ENCODE measurements around the gene RIBC2. TPM values are rescaled to one million over a fixed set of nuclear protein-coding genes. Genes with fewer than 3 reads are reported as not detected.

Gene RIBC2
- total RNA-seq, 1 donor from 2014 or later: 2.6 TPM

DNA sequence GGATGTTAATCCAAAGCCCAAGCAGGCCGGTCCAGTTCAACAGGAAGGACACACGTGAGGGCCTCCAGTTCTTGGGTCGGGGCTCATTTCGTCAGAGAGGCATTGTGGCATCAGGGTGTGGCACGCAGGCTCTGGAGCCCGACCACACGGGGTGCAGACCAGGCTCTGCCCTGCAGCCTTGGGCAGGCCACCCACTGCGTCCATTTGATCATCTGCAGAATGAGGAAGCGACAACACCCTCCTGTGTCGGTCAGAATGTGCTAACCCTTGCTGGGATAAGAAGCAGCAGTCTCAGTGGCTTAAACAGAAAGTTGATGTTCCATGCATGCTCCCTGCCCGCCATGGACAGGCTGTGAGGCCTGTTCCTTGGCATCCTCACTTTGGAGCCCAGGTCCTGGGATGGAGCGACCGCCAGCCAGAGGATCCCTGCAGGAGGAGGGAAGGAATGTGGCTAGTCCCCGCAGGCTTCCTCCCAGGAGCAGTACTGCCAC is 10.8 kb downstream of the RIBC2 start:
- TF ChIP-seq, protein P1, sequence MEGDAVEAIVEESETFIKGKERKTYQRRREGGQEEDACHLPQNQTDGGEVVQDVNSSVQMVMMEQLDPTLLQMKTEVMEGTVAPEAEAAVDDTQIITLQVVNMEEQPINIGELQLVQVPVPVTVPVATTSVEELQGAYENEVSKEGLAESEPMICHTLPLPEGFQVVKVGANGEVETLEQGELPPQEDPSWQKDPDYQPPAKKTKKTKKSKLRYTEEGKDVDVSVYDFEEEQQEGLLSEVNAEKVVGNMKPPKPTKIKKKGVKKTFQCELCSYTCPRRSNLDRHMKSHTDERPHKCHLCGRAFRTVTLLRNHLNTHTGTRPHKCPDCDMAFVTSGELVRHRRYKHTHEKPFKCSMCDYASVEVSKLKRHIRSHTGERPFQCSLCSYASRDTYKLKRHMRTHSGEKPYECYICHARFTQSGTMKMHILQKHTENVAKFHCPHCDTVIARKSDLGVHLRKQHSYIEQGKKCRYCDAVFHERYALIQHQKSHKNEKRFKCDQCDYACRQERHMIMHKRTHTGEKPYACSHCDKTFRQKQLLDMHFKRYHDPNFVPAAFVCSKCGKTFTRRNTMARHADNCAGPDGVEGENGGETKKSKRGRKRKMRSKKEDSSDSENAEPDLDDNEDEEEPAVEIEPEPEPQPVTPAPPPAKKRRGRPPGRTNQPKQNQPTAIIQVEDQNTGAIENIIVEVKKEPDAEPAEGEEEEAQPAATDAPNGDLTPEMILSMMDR (IDR thresholded peaks at IDR 0.05): no peak
- intact Hi-C loops (cut with DNase I): no loop called here
- H3K4me3 ChIP-seq: no peak overlapping the region
- ATAC-seq (peak; percentile 69 to 89), DNase-seq (peak; percentile 86)
- H3K4me1 ChIP-seq: no peaks in the 10 kb centered on the region
- H3K36me3 ChIP-seq: no peaks in the 10 kb centered on the region
- no peaks in the 10 kb centered on the region for H3K27me3 ChIP-seq (ENCODE audit: low read depth)
- H3K9me3 ChIP-seq: no peaks in the 10 kb centered on the region
- peak overlapping the region; percentile 18 for H3K27ac ChIP-seq

DNA sequence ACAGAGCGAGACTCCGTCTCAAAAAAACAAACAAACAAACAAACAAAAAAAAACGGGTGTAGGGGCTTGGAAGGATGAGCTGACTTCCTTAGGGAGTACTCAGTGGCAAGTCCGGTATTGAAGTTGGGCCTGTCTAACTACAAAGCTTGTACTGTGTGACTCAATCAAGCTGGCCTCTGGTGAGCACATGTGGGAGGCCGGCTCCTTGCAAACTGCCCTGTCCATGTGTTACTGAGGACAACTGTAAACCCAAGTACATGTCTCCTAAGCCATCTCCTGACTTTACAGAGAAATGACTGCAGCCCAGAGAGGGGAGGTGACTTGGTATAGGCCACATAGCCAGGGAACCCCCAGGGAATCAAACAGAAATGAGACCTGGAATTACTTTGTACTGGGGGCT is 11.6 kb downstream of the RIBC2 start:
- no peak for DNase-seq
- H3K9me3 ChIP-seq: no peaks in the 10 kb centered on the region
- intact Hi-C loops (cut with DNase I): no loop called here
- H3K36me3 ChIP-seq: no peaks in the 10 kb centered on the region
- no peak for ATAC-seq
- TF ChIP-seq, protein P1 (IDR thresholded peaks at IDR 0.05): no peak
- no peak overlapping the region for H3K4me3 ChIP-seq
- no peak overlapping the region for H3K27ac ChIP-seq
- no peaks in the 10 kb centered on the region for H3K27me3 ChIP-seq (ENCODE audit: low read depth)
- no peaks in the 10 kb centered on the region for H3K4me1 ChIP-seq

DNA sequence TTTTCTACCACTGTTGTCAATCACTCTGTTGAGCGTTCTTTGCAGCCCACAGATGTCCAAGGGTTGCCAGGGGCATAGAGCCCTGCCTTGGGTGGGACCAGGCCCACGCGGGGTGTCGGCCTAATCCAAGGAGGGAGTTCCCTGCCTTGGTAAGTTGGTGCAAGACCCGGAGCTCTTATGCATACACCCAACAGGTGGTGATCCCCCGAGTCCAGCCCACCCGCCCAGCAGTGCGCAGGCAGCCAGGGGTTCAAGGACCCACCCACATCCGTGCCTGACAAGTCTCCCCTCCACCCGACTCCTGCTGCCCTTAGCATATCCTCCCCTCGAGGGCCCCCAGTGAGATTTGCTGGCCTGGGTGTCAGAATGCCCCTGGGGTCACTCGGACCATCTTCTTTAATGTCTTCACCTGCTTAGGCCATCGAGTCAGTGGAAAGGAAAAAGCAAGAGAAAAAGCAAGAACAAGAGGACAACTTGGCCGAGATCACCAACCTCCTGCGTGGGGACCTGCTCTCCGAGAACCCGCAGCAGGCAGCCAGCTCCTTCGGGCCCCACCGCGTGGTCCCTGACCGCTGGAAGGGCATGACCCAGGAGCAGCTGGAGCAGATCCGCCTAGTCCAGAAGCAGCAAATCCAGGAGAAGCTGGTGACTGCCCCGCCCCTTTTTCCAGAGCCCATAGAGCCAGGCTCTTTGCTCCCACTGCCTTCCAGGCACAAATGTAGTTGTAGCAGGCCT is 12.2 kb downstream of the RIBC2 start:
- Histone ChIP-seq H3K4me3 (no peak overlapping the region), H3K9me3 (no peaks in the 10 kb centered on the region), H3K4me1 (no peaks in the 10 kb centered on the region), H3K36me3 (no peaks in the 10 kb centered on the region), H3K27me3 (ENCODE audit: low read depth) (no peaks in the 10 kb centered on the region), H3K27ac (no peak overlapping the region)
- DNase-seq (no peak), ATAC-seq (no peak)
- TF ChIP-seq, protein P1 (IDR thresholded peaks at IDR 0.05): no peak
- intact Hi-C loops (cut with DNase I): no loop called here

GRCh38 chr22:45426387-45426786 is 12.9 kb downstream of the RIBC2 start:
- ATAC-seq: no peak
- no peaks in the 10 kb centered on the region for H3K27me3 ChIP-seq (ENCODE audit: low read depth)
- DNase-seq: no peak
- no peaks in the 10 kb centered on the region for H3K4me1 ChIP-seq
- no peaks in the 10 kb centered on the region for H3K9me3 ChIP-seq
- no peak overlapping the region for H3K27ac ChIP-seq
- H3K4me3 ChIP-seq: no peak overlapping the region
- H3K36me3 ChIP-seq: no peaks in the 10 kb centered on the region
- intact Hi-C loops (cut with DNase I): no loop called here
- TF ChIP-seq, protein P1 (IDR thresholded peaks at IDR 0.05): no peak

DNA sequence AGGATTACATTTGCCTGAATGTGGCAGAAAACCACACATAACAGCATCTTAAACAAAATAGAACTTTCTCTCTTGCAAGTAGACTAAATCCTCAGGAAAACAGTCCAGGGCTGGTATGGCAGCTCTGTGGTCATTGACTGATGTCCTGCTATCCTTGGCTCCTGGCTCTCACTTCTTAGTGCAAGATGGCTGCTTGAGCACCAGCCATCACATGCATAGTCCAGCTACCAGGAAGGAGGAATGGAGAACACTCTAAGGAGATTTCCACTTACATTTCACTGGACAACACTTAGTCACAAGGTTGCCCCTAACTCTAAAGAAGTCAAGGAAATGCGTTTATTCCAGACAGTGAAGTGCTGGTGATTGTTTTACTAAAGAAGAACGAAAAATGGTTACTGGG is 13.6 kb downstream of the RIBC2 start:
- H3K9me3 ChIP-seq: no peaks in the 10 kb centered on the region
- no peaks in the 10 kb centered on the region for H3K36me3 ChIP-seq
- ATAC-seq: no peak
- no peaks in the 10 kb centered on the region for H3K4me1 ChIP-seq
- no peak overlapping the region for H3K4me3 ChIP-seq
- no peak for DNase-seq
- H3K27me3 ChIP-seq (ENCODE audit: low read depth): no peaks in the 10 kb centered on the region
- intact Hi-C loops (cut with DNase I): no loop called here
- H3K27ac ChIP-seq: no peak overlapping the region
- TF ChIP-seq, protein P1 (IDR thresholded peaks at IDR 0.05): no peak
